Endothelial cell of umbilical vein (primary cell): ENCODE results near the gene TMEM184B.

Experiments used
- CTCF ChIP-seq, 2 donors: IDR thresholded peaks; 1 replicate in 1 of 2; 2 replicates in 1 of 2; pipeline ENCODE4 v1.5.1; 2011; ENCODE audit warnings: low read length in 2 of 2, mild to moderate bottlenecking in 2 of 2, moderate library complexity in 2 of 2, control low read depth in 1 of 2, inconsistent platforms in 1 of 2, low read depth in 1 of 2; ENCODE audit not compliant: insufficient read depth in 1 of 2; ENCODE audit errors: extremely low read depth in 1 of 2
- EZH2 ChIP-seq: IDR thresholded peaks from 2 replicates; pipeline ENCODE4 v1.6.1; 2012; ENCODE audit warnings: borderline replicate concordance, low read depth, mild to moderate bottlenecking, moderate library complexity, low read length, inconsistent platforms; ENCODE audit not compliant: severe bottlenecking
- FOS ChIP-seq: IDR thresholded peaks from 2 replicates; pipeline ENCODE4 v1.6.1; 2011; ENCODE audit warnings: mild to moderate bottlenecking, low read length, moderate library complexity, borderline replicate concordance; ENCODE audit not compliant: insufficient read depth
- GATA2 ChIP-seq: IDR thresholded peaks from 2 replicates; pipeline ENCODE4 v1.7.0; 2011; ENCODE audit warnings: low read depth, mild to moderate bottlenecking, moderate library complexity, mixed read lengths, low read length; ENCODE audit not compliant: insufficient read length, insufficient read depth
- JUN ChIP-seq: IDR thresholded peaks from 2 replicates; pipeline ENCODE4 v1.6.1; 2011; ENCODE audit warnings: borderline replicate concordance, low read depth; ENCODE audit not compliant: insufficient read length, insufficient read depth
- MAX ChIP-seq: IDR thresholded peaks from 2 replicates; pipeline ENCODE4 v1.6.1; 2011; ENCODE audit not compliant: insufficient read depth, insufficient read length
- MYC ChIP-seq: IDR thresholded peaks from one replicate; pipeline ENCODE4 v1.6.1; 2011; ENCODE audit warnings: mild to moderate bottlenecking, low read depth, low read length
- POLR2A ChIP-seq: IDR thresholded peaks from 2 replicates; pipeline ENCODE4 v1.6.1; 2012; ENCODE audit warnings: low read depth, mild to moderate bottlenecking, control low read depth, low read length
- POLR2AphosphoS5 ChIP-seq: IDR thresholded peaks from 2 replicates; pipeline ENCODE4 v1.6.1; 2012; ENCODE audit warnings: low read depth, mild to moderate bottlenecking, control low read depth, low read length, moderate library complexity; ENCODE audit not compliant: insufficient read depth

- no peak for TF ChIP-seq CTCF (IDR thresholded peaks at IDR 0.05; ENCODE audit: extremely low read depth in 1 of 2, insufficient read depth in 1 of 2, low read depth in 1 of 2, low read length in 2 of 2)
- TF ChIP-seq POLR2AphosphoS5, result no peak
- no peak for TF ChIP-seq EZH2
- no peak for TF ChIP-seq POLR2A
- TF ChIP-seq MYC, result no peak
- no peak for TF ChIP-seq MAX
- no peak for TF ChIP-seq FOS
- TF ChIP-seq JUN, result no peak
- no peak for TF ChIP-seq GATA2
Measured at GRCh38 chr22:38257181-38257580, 15.6 kb downstream of the TMEM184B start.
